Brain microvascular endothelial cell (primary cell): ENCODE results near the gene ZNF595.
"Not testable (repeated sequence)": the region's sequence is repeated elsewhere in the genome, so short reads cannot be mapped to it uniquely, and the experiment has no call there.

Experiments
- DNase-seq: peaks from one replicate; pipeline ENCODE4 v3.0.0-alpha.2; 2020
- H3K27ac ChIP-seq: fragments of 250-450 bp; sonication (Bioruptor Pico); 2 replicates; pipeline ENCODE4 v1.5.1; 2020; ENCODE audit warnings: mild to moderate bottlenecking, moderate library complexity
- H3K27me3 ChIP-seq: fragments of 250-450 bp; sonication (Bioruptor Pico); replicated peaks from 2 replicates; pipeline ENCODE4 v1.5.1; 2020; ENCODE audit warnings: mild to moderate bottlenecking
- H3K36me3 ChIP-seq: fragments of 250-450 bp; sonication (Bioruptor Pico); replicated peaks from 2 replicates; pipeline ENCODE4 v1.5.1; 2020; ENCODE audit warnings: mild to moderate bottlenecking
- H3K4me3 ChIP-seq: 2 replicates; pipeline ENCODE4 v1.5.1; 2011; ENCODE audit warnings: low read depth, mild to moderate bottlenecking, control low read depth, low read length, moderate library complexity
- CTCF ChIP-seq: IDR thresholded peaks from 2 replicates; pipeline ENCODE4 v1.5.1; 2011; ENCODE audit warnings: low read depth, mild to moderate bottlenecking, moderate library complexity, low read length, control low read depth, inconsistent platforms; ENCODE audit errors: missing control alignments
- in situ Hi-C: cut with HindIII; loops from 2 replicates; pipeline ENCODE4 v1.10.0; 2017; ENCODE audit warnings: low sequenced_read_pairs, low pct_ligation_motif_present

ZNF595 gene

GRCh38 chr4:52804-53479, at the start of gene ZNF595:
Gene ZNF595, plus strand, starts transcription at chr4:53321. Its CDS starts 168 bp downstream, at chr4:53489.
- H3K27ac ChIP-seq, H3K27me3 ChIP-seq, H3K36me3 ChIP-seq, in situ Hi-C loops: not testable (repeated sequence)
- peak within 1 kb of the TSS; percentile 40 for H3K4me3 ChIP-seq
- peak; percentile 51 for DNase-seq

- H3K27me3 ChIP-seq, H3K4me3 ChIP-seq, H3K27ac ChIP-seq, H3K36me3 ChIP-seq, DNase-seq, in situ Hi-C loops: not testable (repeated sequence)
These were observed 42.9 kb upstream of the ZNF595 start for GRCh38 chr4:9937-10870.

GRCh38 chr4:11095-11815, 41.9 kb upstream of the ZNF595 start:
- H3K36me3 ChIP-seq, in situ Hi-C loops, H3K27me3 ChIP-seq, H3K27ac ChIP-seq, H3K4me3 ChIP-seq, DNase-seq: not testable (repeated sequence)

GRCh38 chr4:11816-12417, 41.2 kb upstream of the ZNF595 start:
- H3K36me3 ChIP-seq, DNase-seq, in situ Hi-C loops, H3K4me3 ChIP-seq, H3K27me3 ChIP-seq, H3K27ac ChIP-seq: not testable (repeated sequence)
- peak; percentile 26 for TF ChIP-seq CTCF

GRCh38 chr4:18128-18527, 35.0 kb upstream of the ZNF595 start:
- DNase-seq, H3K27ac ChIP-seq, H3K4me3 ChIP-seq, H3K27me3 ChIP-seq, H3K36me3 ChIP-seq, in situ Hi-C loops: not testable (repeated sequence)

GRCh38 chr4:18589-18988, 34.5 kb upstream of the ZNF595 start:
- H3K27ac ChIP-seq, H3K27me3 ChIP-seq, in situ Hi-C loops, DNase-seq, H3K36me3 ChIP-seq, H3K4me3 ChIP-seq: not testable (repeated sequence)

GRCh38 chr4:22882-23281, 30.2 kb upstream of the ZNF595 start:
- H3K27me3 ChIP-seq, H3K36me3 ChIP-seq, H3K4me3 ChIP-seq, DNase-seq, in situ Hi-C loops, H3K27ac ChIP-seq: not testable (repeated sequence)

- H3K27me3 ChIP-seq, DNase-seq, H3K4me3 ChIP-seq, H3K27ac ChIP-seq, H3K36me3 ChIP-seq, in situ Hi-C loops: not testable (repeated sequence)
These were observed 28.8 kb upstream of the ZNF595 start for GRCh38 chr4:24359-24758.

GRCh38 chr4:27501-27900, 25.6 kb upstream of the ZNF595 start:
- in situ Hi-C loops, H3K36me3 ChIP-seq: not testable (repeated sequence)

GRCh38 chr4:28767-29542, 24.2 kb upstream of the ZNF595 start:
- in situ Hi-C loops, H3K27me3 ChIP-seq, DNase-seq, H3K4me3 ChIP-seq, H3K27ac ChIP-seq, H3K36me3 ChIP-seq: not testable (repeated sequence)

More at GRCh38 chr4:27501-27900, 25.6 kb upstream of the ZNF595 start:
- H3K27me3 ChIP-seq, H3K4me3 ChIP-seq, H3K27ac ChIP-seq, DNase-seq: not testable (repeated sequence)

GRCh38 chr4:33314-33713, 19.8 kb upstream of the ZNF595 start:
- in situ Hi-C loops, H3K4me3 ChIP-seq, H3K36me3 ChIP-seq, DNase-seq, H3K27ac ChIP-seq, H3K27me3 ChIP-seq: not testable (repeated sequence)
